Thymus (tissue), 11 donors: ENCODE measurements around the gene SYT10. TPM values are rescaled to one million over a fixed set of nuclear protein-coding genes. Genes with fewer than 3 reads are reported as not detected.

ENCODE experiments used
- DNase-seq, 9 donors: peaks; one replicate each; pipeline ENCODE4 v3.0.0-alpha.2; 2013; ENCODE audit warnings: low spot score in 9 of 9, low read depth in 6 of 9, missing footprints in 1 of 9
- H3K27ac ChIP-seq, 2 donors: one replicate each; pipeline ENCODE4 v1.5.1; 2013; ENCODE audit warnings: control low read depth in 1 of 2, low read depth in 1 of 2, low read length in 1 of 2, mild to moderate bottlenecking in 1 of 2, moderate library complexity in 1 of 2
- H3K27me3 ChIP-seq, 2 donors: one replicate each; pipeline ENCODE4 v1.5.1; 2013; ENCODE audit warnings: low read length in 1 of 2; ENCODE audit not compliant: control insufficient read depth in 2 of 2, insufficient read depth in 1 of 2
- H3K36me3 ChIP-seq, 2 donors: one replicate each; pipeline ENCODE4 v1.5.1; 2013; ENCODE audit warnings: low read length in 1 of 2, mild to moderate bottlenecking in 1 of 2, moderate library complexity in 1 of 2; ENCODE audit not compliant: control insufficient read depth in 2 of 2, insufficient read depth in 2 of 2
- H3K4me1 ChIP-seq, 2 donors: one replicate each; pipeline ENCODE4 v1.5.1; 2013; ENCODE audit warnings: low read length in 2 of 2; ENCODE audit not compliant: control insufficient read depth in 2 of 2, insufficient read depth in 2 of 2
- H3K4me3 ChIP-seq, 2 donors: one replicate each; pipeline ENCODE4 v1.5.1; 2013; ENCODE audit warnings: low read length in 2 of 2, control low read depth in 1 of 2, mild to moderate bottlenecking in 1 of 2
- H3K9me3 ChIP-seq, 2 donors: one replicate each; pipeline ENCODE4 v1.5.1; 2013; ENCODE audit warnings: low read length in 1 of 2, mild to moderate bottlenecking in 1 of 2; ENCODE audit not compliant: control insufficient read depth in 2 of 2, insufficient read depth in 1 of 2
- WGBS: extraction: QIAGEN DNeasy Blood & Tissue Kit; methylation state at CpG from one replicate; pipeline ENCODE4 v1.1.7; 2013; 5-methylcytosine and 5-hydroxymethylcytosine counted together
- polyA plus RNA-seq: library from polyadenylated mRNA; stranded (reverse); fragments of 200-250 nt; gene quantifications from one replicate; pipeline ENCODE4 v1.2.3, GENCODE V29; 2013
- total RNA-seq: library from RNA; stranded (reverse); fragments of 120-200 nt; gene quantifications from one replicate; pipeline ENCODE4 v1.2.4, GENCODE V29; 2013
- donor health status: healthy.

SYT10 gene
- total and polyA plus RNA-seq, 2 donors = under 0.01 TPM; not detected in 1

GRCh38 chr12:33440477-33440876, 858 bp upstream of the SYT10 start:
- Histone ChIP-seq H3K9me3 (peaks cover 0 to 4% of the 10 kb centered on the region in 2 donors), H3K27ac (no peak overlapping the region), H3K4me3 (no peak overlapping the region), H3K4me1 (no peaks in the 10 kb centered on the region), H3K27me3 (peaks cover 29 to 34% of the 10 kb centered on the region in 2 donors), H3K36me3 (no peaks in the 10 kb centered on the region)
- 93% methylated on average over 9 of the region's 9 CpGs for WGBS
- DNase-seq = no peak

DNA sequence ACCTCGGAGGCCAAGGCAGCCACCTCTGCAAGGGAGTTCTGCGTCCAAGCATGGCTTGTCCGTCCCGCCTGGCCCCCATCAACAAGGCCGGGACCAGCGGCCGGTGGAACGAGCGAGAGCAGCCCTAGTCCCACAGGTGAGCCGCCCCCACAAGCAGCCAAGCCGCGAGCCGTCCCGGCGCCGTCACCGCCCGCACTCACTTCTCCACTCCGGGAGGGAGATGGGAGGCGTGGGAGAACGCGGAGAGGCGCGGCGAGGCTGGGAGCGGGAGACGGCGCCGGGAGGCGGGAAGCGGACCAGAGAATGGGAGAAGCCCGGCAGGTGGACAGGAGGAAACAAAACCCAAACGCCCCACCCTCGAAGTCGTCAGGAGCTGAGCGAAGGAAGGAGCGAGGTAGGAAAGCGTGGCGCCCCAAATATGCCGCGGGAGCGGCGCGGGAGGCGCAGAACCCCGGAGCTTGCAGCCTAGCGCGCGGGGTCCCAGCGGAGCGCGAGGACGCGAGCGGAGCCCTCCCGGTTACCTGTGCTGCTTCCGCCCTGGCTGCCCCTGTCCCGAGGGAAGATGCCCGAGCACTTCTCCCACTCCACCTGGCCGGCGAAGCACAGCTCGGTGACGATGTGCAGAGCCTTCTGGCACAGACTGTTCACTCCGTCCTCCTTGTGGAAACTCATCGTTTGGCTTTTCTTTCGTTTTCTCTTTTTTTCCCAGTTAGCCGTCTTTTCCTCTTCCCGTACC, 600 bp downstream of the SYT10 start:
- WGBS = 4% methylated on average over 68 of the region's 68 CpGs

GRCh38 chr12:33438025-33438772, 1.4 kb downstream of the SYT10 start:
- Histone ChIP-seq H3K9me3 (peaks cover 0 to 4% of the 10 kb centered on the region in 2 donors), H3K36me3 (no peaks in the 10 kb centered on the region), H3K27me3 (peaks cover 29 to 34% of the 10 kb centered on the region in 2 donors), H3K27ac (no peak overlapping the region), H3K4me3 (no peak overlapping the region), H3K4me1 (no peaks in the 10 kb centered on the region)
- no peak for DNase-seq
- WGBS = 23% methylated on average over 28 of the region's 28 CpGs

More for the DNA sequence above, 600 bp downstream of the SYT10 start:
- no peaks in the 10 kb centered on the region for H3K4me1 ChIP-seq
- peaks cover 29 to 34% of the 10 kb centered on the region in 2 donors for H3K27me3 ChIP-seq
- H3K9me3 ChIP-seq = peaks cover 0 to 4% of the 10 kb centered on the region in 2 donors
- H3K4me3 ChIP-seq = peak overlapping the region in 1 of 2 donors; percentile 43
- no peak overlapping the region for H3K27ac ChIP-seq
- no peaks in the 10 kb centered on the region for H3K36me3 ChIP-seq
- no peak for DNase-seq

- Histone ChIP-seq H3K9me3 (peaks cover 0 to 4% of the 10 kb centered on the region in 2 donors), H3K4me1 (no peaks in the 10 kb centered on the region), H3K36me3 (no peaks in the 10 kb centered on the region), H3K27me3 (peaks cover 29 to 34% of the 10 kb centered on the region in 2 donors), H3K27ac (no peak overlapping the region), H3K4me3 (no peak overlapping the region)
- DNase-seq = no peak
- 73% methylated on average over 7 of the region's 7 CpGs for WGBS
These were observed 2.0 kb downstream of the SYT10 start for GRCh38 chr12:33437598-33437997.

- Histone ChIP-seq H3K27me3 (peaks cover 3 to 6% of the 10 kb centered on the region in 2 donors), H3K9me3 (no peaks in the 10 kb centered on the region), H3K27ac (no peak overlapping the region), H3K4me1 (no peaks in the 10 kb centered on the region), H3K4me3 (no peak overlapping the region), H3K36me3 (no peaks in the 10 kb centered on the region)
- no peak for DNase-seq
These were observed 6.6 kb downstream of the SYT10 start for GRCh38 chr12:33432992-33433391.

GRCh38 chr12:33431648-33432047, 8.0 kb downstream of the SYT10 start:
- Histone ChIP-seq H3K4me1 (no peaks in the 10 kb centered on the region), H3K27me3 (no peaks in the 10 kb centered on the region), H3K4me3 (no peak overlapping the region), H3K36me3 (no peaks in the 10 kb centered on the region), H3K27ac (no peak overlapping the region), H3K9me3 (no peaks in the 10 kb centered on the region)
- WGBS = 98% methylated on average over 1 of the region's 1 CpG
- DNase-seq = no peak

DNA sequence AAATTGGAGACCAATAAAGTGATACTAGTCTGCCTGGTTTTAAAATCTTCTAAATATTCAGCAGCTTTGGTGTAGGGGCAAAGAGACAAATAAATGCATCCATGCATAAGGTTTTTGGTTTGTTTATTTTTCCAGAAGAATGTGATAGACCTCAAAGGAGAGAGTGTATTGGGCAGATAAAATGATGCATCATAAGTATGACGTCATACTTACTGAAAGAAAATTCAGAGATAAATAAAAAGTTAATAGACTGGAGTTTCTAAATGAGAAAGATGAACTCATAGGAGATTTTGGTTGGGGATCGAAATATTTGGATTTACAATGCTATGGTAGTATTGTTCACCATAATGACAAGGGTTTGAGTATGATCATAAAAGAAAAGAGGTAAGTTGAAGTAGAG, 10.2 kb downstream of the SYT10 start:
- H3K36me3 ChIP-seq = no peaks in the 10 kb centered on the region
- H3K27ac ChIP-seq = no peak overlapping the region
- no peaks in the 10 kb centered on the region for H3K27me3 ChIP-seq
- no peaks in the 10 kb centered on the region for H3K4me1 ChIP-seq
- WGBS = 88% methylated on average over 2 of the region's 2 CpGs
- DNase-seq = no peak
- H3K9me3 ChIP-seq = no peaks in the 10 kb centered on the region
- H3K4me3 ChIP-seq = no peak overlapping the region

DNA sequence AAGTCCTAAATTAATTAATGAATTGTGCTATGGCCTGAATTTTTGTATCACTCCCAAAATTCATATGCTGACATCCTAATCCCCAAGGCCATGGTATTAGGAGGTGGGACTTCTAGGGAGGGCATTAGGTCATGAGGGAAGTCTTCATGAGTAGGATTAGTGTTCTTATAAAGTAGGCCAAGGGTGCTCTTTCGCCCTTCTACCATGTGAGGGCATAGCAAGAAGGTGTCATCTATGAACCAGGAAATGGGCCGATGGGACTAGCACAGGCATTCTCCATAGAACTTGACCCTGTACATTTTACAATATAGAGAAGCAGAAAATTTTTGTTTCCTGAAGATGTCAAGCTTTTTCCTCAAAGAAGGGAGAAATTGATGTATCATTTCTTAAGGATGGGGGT, 12.5 kb downstream of the SYT10 start:
- no peaks in the 10 kb centered on the region for H3K4me1 ChIP-seq
- WGBS = 75% methylated on average over 2 of the region's 2 CpGs
- H3K27ac ChIP-seq = no peak overlapping the region
- H3K27me3 ChIP-seq = no peaks in the 10 kb centered on the region
- DNase-seq = no peak
- H3K9me3 ChIP-seq = no peaks in the 10 kb centered on the region
- H3K4me3 ChIP-seq = no peak overlapping the region
- H3K36me3 ChIP-seq = no peaks in the 10 kb centered on the region

DNA sequence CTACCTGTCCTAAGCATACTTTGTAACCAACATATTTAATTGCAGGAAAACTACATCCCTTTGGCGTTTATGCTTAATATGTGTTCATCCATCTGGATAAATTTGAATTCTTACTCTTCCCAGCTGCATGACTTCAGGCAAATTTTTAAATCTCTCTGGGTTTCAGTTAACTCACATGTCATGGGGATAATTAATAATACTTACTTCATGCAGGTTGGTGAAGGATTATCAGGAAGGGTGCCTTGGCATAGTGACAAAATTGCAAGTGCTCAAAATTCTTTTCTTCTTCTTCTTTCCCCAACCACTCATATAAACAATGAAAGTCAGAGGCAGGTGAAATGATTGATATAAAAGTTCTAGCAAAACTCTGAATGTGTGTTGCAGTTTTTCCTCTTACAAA, 15.9 kb downstream of the SYT10 start:
- no peak overlapping the region for H3K4me3 ChIP-seq
- DNase-seq = no peak
- no peaks in the 10 kb centered on the region for H3K9me3 ChIP-seq
- H3K27me3 ChIP-seq = no peaks in the 10 kb centered on the region
- H3K36me3 ChIP-seq = no peaks in the 10 kb centered on the region
- WGBS = 90% methylated on average over 1 of the region's 1 CpG
- H3K27ac ChIP-seq = no peak overlapping the region
- H3K4me1 ChIP-seq = no peaks in the 10 kb centered on the region
